Measurements from ENCODE around the gene LBX1.
"Not testable (repeated sequence)": the region's sequence is repeated elsewhere in the genome, so short reads cannot be mapped to it uniquely, and the experiment has no call there.

LBX1 gene

GRCh38 chr10:101202667-101203066, 26.6 kb downstream of the LBX1 start:
- DNase-seq = not testable (repeated sequence)

- not testable (repeated sequence) for DNase-seq
Observed at GRCh38 chr10:101198326-101198977, 30.8 kb downstream of the LBX1 start.

GRCh38 chr10:101195921-101196320, 33.3 kb downstream of the LBX1 start:
- DNase-seq = no peak

- no peak for DNase-seq
Observed at GRCh38 chr10:101189461-101190401, 39.5 kb downstream of the LBX1 start.

- no peak for DNase-seq
Observed at GRCh38 chr10:101188942-101189341, 40.3 kb downstream of the LBX1 start.

GRCh38 chr10:101183458-101184183, 45.6 kb downstream of the LBX1 start:
- no peak for DNase-seq

GRCh38 chr10:101182936-101183335, 46.3 kb downstream of the LBX1 start:
- no peak for DNase-seq

All from activated effector memory CD4-positive, alpha-beta T cell treated with anti-CD3 and anti-CD28 coated beads, Interleukin-2, amount 50 U/mL, for 16 hours (primary cell).